IPS-NIHi11 (cell line): ENCODE measurements around the gene MAML2.

Experiments used
- DNase-seq: peaks from one replicate; pipeline ENCODE4 v3.0.0; 2012; ENCODE audit warnings: mixed read lengths, low spot score

The MAML2 gene

DNA sequence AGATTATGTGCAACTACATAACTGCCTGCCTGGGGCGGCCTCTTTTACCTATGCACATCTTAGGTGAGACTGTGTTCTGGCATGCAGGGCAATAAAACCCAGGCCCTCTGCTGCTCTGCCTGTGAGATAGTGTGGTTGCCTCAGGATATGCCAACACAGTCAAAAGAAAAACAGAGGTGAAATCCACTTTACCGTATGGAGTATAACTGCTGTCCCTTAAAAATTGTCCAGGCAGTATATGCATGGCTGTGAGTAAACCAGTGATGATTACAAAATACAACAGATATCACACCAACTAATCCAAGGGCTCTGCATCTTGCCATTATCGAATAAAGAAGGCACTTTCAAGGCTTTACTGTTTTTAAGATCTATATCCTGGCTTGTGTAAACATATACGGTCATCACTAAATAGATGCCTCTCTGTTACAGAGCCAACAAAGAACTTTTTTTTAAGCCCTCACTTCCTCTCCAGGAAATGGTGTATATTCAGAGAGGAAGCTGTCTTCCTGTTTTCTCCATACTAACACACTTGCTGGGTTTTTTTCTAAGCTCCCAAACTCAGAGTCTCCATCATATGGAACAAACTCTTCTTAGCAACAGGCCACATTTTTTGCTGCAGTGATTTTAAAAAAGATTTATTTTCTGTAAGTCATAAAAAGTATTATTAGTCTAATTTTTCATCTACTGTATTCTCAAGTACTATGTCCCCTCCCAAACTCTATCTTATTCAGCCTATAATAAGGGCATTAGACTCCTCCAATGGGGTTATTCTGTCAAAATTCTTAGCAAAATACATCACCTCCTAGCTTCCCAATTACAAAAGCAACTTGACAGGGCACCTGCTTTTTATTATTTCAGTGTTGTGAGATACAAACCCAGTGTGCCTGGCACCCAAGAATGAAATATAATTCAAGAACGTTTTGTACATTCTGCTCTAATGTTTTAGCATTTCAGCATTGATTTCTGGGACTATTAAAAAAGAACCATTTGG is 135.2 kb downstream of the MAML2 start:
- DNase-seq: no peak

DNA sequence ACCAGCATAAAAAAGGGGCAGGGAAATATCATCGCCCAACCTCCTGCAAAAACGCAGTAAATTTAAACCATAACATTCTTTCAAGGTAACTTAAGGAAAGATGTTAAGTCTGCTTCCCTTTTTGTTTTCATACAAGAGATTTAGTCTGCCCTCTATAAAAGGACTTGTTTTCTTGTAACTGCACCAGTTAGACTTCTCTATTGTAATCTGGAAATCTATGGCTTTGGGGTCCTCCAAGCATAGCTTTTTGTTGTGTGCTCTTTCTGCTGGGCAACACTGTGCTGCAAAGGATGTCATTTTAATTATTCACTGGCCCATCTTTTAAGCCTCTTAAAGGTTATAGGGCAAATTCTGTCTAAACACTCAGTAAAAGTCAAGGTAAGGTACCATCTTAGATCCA is 136.0 kb downstream of the MAML2 start:
- no peak for DNase-seq

DNA sequence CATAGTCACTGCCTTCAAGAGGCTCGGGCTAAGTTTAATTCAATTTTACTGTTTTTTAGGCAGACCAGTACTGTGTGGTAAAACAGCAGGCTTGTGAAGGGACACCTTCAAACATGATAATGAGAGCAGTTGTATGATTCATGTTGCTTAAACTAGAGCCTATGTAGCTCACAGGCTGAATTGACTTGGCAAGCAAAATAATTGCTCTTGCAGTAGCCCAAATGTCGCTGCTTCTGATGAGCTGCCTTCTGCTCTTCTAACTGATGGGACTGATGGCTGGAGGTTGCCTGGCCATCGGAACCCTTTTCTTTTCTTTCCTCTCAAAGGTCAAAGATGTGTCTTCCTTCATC is 137.6 kb downstream of the MAML2 start:
- no peak for DNase-seq

DNA sequence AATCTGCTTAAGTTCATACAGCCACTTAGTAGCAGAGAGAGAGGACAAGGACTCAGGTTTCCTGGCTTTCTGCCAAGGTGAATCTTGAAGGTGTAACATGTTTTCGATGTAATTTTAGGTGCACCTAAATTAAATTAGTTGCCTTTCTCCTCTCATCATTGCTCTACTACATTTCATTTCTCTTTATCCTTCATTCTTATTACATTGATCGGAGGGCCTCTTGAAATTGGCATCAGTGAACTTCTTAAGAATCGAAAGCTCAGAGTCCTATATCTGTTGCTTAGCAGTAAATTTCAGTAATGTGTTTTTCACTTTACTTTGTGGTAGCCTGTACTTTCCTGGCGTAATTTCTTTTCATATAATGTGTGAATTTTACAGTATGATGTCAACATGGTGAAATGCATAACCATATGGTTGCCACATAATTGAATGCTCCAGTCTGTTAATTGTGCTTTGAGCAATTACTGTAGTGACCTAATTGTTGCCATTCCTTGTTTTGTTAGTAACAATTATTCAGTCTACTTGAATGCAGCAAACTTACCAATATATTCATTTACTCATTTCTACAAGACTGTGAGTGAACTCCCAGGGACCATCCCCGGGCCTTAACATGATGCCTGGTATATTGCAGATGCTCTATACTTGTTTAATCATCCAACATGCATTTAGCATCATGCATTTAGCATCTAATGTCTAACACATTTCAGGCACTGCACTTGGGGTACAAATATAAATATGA is 138.1 kb downstream of the MAML2 start:
- DNase-seq: no peak

DNA sequence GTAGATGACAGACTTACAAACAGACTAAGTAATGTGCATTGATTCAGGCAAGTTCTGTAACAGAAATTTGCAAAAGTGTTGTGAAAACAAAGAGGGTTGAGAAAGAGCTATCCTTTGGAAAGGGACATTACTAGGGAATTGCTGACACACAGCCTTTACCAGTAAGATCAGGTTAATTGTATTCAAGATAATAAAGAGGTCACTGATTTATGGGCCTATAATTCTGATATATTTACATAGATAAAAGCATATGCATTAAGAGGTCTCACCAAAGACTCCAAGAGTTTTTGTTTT is 138.7 kb downstream of the MAML2 start:
- no peak for DNase-seq

DNA sequence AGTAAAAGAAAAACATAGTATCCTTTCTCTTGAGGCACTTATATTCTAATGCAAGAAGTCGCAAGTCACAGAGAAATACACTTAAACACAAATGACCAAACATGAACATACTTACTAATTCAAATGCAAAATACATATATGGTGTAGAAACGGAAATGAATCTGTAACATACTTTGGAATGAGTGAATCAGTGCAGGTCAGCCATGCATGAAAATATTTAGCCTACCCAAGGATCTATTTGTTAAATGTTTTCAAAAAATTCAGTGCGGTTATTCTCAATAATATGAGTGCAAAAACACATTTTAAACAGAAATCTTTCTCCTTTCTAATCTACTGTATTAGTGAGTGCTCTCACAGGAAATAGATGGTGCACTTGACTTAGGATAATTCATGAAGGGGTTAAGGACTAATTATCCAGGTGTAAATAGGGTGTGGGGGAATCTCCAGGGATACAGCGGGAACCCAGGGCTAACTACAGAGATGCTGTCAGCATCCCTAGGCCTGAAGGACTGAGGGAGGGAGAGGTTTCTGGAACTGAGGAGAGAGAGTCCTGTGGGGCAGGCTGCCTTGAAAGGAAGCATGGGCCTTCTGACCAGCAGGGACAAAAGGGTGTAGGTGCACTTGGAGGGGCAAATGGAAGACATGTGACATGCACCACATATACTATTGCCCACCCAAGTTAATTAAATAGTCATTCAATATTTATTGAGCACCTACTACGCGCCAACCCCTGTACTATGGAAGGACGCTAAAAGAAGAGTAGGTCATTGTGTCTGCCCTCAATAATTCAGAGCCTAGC is 139.2 kb downstream of the MAML2 start:
- DNase-seq: no peak

DNA sequence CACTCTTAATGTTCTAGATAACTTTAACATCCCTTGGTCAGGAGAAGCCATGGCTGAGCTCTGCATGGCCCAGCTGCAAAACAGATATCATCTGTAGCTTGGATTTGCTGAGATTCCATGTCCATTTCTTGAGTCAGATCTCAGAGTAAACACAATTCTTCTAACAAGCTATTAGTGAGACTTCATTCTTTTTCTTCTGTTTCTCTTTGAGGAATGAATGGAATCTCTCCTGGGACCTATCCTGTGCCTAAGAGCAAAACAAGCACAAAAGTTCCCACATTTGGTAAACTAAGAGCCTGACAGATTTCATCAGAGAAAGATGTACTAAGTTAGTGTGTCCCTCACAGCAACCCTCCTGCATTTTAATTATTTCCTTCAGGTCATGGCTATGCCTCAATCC is 142.8 kb downstream of the MAML2 start:
- DNase-seq: no peak

DNA sequence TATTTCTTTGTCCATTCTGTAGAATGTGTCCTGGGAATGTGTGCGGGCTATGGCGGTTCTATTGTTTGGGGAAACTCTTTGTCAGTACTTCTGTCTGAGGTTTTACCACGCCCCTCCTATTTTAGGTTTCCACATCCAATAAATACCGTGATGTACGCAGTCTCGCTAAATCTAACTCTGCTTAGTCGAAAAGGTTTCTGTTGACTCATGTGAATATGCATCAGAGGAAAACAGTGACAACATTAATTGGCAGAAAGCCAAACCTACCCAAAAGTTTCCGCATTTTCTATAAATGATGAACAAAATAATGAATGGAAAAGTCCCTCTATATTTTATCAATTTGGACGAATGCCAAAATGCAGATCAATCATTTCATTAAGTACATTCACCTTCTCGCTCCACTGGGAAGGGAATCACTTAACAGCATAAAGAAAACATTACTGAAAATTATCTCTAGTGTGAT is 143.4 kb downstream of the MAML2 start:
- no peak for DNase-seq

DNA sequence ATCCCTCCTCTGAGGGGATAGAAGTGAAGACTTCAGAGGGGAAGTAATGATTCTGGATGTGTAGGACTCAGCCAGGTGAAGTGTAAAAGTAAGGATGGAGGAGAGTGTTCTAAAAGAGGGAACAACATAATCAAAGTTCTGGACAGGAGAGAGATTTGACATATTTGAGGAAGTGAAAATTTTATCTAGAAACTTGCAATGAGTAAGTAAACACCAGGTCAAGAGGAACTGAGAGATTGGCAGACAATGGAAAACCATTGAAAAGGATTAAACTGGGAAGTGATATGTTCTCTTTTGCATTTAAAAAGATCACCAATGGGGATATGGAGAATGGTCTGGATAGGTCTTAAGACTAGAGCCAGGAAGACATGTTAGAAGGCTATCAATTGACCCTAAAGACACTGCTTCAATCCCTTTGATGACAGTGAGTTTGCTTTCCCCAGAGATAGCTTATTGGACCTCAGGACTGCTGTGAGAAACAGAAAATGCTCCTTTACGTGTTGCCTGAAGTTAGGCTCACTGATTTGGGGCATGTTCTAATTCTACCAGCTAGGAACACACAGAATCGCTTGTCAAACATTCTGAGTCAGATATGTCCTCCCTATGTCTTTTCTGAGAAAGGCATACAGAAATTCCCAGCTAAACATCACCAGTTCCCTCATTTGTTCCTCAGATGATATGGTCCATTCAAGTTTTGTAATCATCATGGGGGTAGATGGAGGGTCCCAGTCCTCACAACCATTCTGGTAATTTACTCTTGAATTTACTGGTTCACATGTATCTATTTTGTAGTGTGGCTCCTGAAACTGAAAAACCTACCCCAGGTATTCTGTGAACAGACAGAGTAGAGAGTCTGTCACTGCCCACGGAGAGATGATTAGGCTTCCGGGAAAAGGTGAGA is 144.9 kb downstream of the MAML2 start:
- DNase-seq: no peak

DNA sequence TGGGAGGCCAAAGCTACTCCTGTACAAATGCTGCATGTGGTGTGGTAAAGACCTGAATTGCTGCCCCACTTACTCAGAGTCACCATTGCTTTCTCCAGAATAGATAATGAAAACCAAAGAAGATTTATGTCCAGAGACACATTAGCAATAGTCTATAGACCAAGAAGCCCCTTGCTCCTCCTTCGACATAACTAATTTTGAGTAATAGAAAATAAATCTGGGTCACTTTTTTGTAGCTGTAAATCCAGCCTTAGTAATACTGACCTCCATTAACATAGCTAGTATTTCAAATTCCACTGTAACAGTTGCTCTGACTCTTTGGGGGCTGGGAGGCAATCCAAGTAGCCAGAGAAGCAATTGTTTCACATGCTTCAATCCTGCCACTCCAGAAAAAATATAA is 145.9 kb downstream of the MAML2 start:
- no peak for DNase-seq

DNA sequence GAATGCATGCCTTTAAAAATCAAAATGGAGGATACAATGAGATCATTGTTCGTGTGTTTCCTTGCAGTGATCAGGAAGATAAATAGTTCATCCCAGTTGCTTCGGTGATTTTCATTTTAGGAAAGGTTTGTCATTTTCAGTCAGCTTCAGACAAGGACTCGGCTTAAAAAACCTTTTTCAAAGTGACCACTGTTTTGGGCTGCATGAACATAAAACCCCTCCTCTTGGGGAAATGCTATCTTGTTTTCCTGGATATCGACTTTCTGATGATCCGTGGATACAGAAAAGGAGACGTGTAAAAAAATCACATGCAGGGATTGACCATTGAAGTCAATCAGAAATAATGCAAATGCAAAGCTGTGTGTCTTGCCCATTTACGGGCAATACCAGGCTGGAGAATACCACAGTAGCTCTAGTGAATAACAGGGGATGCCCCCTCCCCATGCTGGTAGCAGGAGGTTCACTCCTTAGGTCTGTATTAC is 146.8 kb downstream of the MAML2 start:
- peak; percentile 23 for DNase-seq

DNA sequence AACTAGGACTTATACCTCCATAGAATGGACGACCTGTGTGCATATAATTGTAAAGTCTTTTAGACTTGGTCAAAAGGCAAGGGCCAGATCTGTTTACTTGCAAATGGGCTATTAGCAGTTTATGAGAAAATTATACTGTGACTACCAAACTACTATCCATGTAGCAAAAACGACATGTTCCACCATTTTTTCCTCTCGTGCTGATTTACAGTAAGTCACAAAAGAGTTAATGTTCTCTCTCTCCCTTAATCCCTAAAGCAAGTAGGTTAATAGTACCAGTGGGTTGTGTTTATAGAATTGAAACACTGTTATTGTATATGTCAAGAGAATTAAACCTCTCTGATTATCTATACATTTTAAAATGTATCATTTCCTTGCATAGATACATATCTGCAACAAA is 147.3 kb downstream of the MAML2 start:
- DNase-seq: no peak

DNA sequence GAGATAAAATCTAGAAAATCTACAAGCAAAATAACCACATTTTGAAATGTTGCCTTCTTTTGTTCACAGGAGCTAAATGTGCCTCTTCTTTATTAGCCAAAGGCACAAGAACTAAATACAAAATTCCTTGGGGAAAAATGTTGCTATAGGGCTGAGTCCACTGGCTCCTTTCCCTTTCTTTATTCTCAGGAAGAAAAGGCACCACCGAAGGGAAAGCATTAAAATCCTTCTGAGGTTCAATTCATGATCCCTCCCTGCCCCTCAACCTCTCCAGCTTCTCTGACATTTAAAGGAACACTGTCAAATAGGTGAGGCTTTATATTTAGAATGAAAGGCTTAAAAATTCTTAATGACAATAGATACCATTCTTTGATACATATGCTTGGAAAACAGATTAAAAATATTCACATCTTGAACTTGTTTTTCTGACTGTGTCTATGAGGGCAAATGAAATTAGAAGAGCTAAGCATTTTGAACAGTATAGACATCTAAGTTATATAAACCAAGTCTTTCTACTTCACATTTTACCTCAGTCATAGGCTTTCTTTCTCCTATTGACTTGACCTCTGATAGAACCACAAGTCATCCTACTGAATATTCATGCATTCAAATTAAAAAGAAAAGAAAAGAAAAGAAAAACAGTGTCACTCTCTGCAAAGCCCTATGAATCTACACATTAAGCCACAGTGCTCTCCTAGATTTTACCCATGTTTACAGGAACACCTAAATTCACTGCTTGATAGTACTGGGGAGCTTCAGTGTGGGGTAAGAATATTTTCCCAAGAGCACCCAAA is 148.2 kb downstream of the MAML2 start:
- no peak for DNase-seq

DNA sequence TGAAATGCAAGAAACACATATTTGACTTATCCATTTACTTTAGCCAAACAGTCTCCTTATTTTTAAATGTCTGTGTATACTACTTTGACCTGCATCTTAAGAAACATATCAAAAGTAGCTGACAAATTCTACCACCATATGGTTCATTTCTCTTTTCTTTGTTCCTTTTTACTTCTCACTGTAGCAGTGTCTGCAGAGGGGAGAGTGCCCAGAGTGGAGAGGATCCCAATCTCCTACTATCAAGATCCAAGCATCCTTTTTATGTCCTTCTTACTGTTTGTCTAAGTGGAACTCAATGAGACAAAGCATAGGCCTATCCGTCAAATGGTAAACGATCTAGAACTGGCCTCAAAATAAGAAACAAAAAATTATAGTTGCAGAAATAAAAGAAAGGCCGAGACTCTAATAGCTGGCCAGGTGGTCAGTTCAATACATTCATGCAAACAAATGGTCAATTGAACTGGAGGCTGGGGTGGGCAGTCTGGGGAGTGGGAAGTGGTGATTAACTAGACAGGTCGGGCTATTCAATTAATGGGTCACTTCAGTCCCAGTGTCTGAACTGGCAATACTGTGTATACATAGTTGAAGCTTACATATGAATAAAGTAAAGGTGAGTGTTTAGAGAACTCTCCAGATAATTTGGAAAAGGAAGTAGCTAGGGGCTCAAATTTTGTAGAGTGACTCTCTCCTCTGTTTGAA is 149.1 kb downstream of the MAML2 start:
- DNase-seq: no peak

DNA sequence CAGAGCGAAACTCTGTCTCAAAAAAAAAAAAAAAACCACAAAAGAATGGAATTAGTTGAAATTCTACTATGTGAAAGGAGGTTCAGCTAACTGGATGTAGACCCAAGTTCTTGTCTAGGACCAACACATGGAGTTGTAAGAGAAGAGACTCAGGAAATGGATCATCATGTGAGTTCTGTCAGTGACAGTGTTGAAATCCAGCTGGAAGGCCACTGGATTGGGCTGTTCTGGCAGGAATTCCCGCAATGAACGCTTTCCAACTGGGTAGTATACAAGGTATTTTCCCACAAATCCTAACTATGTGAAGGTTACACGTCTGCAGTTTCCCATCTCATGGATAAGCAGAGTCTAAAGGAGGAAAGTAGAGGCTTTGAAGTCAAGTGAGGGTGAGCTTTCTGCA is 151.2 kb downstream of the MAML2 start:
- no peak for DNase-seq

DNA sequence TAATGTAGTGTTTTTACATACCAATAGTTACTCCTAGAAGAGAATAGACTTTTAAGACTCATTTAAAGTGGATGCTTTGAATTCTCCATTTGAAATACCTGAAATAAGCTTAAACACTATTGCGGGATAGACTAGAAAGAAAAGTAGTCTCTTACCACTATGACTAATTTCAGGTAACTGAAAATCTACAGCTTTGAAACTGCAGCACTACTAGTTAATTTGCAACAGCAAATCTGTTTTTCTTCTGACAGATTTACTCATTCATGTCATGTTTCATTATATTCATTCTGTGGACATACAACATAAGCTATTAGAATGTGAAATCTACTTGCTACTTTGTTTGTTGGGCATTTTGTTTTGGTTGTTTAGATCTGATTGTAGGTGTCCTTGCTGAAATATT is 153.6 kb downstream of the MAML2 start:
- DNase-seq: no peak

DNA sequence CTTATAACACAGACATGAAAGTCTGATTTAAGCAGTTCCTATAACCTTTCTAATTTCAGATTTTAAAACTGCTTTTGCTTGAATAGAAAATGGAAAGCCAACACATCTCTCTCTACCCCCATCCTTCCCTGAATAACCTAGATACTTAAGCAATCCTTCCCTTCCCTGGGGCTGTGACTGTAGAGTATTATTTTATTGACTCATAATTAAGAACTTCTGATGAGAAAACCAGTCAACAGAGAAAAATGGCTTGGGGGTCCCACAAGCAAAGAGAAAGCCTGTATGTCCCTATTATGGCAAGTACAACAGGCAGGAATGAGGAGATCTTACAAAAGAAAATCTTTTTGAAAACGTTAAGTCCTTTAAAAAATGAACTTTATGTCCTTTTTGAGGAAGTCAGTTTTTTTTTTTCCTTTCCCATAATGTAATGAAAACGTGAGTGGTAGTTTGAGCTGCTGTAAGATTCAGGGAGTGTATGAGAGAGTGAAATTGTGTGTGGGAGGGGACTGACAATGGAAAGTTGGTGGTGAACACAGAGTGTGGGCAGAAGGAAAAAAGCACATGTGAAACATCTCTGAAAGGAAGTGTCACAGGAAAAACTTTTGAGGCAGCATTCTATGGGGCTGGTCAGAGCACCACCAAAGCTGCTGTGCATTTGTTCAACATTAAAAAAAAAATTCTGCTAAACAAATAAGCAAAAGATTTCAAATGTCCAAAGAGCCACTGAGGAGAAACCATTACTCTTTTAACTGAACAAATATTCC is 154.6 kb downstream of the MAML2 start:
- no peak for DNase-seq

DNA sequence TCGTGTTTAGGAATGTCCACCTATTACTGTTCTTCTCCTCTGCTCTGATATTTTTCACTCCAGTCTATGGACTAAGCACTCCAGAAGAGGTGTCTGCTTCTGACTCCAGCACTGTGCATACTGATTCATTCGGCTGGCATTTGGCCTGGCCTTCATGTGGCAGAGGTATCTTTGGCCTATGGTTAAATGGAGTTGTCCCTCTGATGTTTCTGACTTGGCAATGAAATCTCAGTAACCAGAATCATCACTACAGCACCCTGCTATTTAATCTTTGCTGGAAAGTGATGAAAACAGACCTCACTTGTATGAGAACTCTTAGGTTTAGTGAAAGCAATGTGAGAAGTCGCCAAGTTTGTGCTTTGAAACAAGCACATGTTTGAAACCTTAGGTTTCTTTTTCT is 155.2 kb downstream of the MAML2 start:
- no peak for DNase-seq

DNA sequence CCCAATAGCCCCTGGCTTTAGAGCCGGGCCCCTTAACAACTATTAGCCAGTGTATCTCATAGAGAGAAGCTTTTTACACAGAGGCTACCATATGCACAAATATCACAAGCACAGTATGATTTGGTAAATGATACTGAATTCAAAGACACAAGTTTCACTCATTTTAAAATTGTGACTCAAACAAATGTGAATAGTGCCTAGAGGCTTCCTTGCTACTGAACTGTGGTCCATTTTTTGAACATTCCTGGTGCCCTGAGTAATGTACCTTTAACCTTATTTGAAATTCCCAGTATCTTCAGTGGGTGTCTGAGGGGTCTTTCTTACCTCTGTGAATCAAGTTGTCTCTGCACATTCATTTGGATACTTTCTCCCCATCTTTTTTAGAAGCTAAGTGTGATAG is 156.2 kb downstream of the MAML2 start:
- no peak for DNase-seq
